ENCODE results near the gene LCN12.
A peak's percentile ranks its signal among the peaks of the same experiment; 100 is the strongest.

The LCN12 gene

DNA sequence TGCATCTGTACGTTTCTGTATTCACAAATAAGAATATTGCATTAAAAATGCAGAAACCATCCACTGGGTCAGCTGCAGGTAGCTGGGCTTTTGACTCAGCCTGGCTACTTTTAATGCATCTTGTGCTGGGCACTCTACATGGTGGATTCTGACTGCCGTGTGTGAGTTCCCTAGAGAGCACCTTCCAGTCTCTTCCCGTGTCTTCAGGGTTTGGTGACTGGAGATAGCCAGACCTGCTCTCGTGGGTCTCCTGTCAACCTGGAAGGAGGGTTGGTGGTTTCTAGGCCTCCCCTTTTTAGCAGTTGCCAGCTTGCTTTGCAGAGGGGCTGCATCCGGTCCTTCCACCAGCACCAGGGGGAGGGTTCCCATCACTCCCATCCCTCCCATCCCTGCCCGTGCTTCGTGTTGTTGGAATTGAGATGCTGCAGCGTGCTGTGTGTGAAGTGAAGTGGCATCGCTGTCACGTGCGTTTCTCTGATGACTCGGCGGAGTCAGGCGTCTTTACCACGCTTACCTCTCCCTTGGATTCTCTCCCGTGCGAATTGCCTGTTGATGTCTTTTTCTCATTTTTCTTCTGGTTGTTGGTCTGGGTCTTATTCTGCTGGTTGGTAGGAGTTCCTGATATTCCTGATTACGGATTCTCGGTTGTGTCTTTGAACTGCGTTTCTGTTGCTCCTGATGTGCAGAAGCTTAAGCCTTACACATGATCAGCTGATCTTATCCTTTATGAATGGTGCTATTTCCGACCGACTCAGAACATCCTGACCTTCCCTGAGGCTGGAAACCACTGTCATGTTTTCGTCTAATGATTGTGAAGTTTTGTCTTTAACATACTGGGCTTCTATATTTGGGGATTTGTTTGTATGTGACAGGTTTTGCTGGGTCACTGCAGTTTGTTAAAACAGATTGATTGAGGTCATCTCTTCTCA lies 24.5 kb upstream of the LCN12 start:
- no peak for DNase-seq

DNA sequence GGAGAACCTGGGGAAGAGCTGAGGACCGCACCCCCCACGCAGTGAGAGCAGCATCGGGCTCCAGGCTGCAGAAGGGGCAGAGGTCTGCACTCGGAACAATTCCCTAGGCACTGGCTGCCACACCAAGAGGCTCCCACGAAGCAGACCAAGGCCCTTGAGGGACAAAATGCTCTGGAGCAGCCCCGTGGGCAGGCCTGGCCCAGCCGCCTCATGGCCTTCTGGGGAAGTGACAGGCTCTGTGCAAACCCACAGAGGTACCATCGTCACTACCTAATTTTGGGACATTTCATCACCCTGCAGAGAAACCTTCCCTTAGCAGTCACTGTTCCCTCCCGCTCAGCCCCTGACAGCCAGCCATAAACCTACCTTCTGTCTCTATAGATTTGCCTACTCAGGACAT lies 23.5 kb upstream of the LCN12 start:
- no peak for DNase-seq

DNA sequence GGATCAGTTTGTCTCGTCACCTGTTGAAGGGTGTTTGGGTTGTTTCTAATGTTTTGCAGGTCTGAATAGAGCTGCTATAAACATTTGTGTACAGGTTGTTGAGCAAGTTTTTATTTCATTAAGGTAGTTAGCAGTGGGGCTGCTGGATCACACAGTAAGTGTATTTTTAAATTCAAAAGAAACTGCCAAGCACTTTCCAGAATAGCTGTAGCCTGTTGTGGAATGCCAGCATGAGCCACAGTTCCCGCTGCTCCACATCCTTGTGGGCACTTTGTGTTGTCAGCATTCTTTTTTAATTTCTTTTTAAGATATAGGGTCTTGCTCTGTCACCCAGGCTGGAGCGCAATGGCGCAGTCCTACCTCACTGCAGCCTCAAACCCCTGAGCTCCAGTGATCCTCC lies 22.1 kb upstream of the LCN12 start:
- DNase-seq: no peak

DNA sequence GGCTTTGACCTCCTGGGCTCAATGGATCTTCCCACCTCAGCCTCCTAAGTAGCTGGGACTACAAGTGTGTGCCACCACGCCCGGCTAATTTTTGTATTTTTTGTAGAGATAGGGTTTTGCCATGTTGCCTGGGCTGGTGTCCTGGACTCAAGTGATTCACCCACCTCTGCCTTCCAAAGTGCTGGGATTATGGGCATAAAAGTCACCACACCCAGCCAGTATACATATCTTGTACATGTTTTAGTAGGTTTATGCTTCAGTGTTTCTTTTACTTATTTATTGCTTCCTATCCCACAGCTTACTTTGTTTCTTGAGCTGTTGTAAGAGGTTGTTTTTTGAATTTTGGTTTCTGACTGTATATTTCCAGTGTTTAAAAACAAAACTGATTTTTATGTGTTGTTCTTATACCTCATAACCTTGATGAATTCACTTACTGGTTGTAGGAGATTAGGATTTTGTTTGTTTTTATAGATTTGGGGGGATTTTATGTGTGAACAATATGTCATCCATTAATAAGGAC lies 20.4 kb upstream of the LCN12 start:
- no peak for DNase-seq

DNA sequence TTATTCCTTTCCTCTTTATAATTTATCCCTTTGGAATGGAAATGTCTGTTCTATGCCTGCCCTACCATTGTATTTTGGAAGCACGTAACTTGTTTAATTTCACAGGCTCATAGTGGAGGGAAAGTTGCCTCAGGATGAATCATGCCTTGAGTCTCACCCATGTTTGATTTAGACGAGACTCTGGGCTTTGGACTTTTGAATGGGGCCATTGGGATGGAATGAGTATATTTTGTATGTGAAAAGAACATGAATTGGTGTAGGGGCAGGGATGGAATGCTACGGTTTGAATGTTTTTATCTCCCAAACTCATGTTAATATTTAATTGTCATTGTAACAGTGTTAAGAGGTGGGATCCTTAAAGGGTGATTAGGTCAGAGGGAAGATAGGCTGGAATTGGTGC lies 17.8 kb upstream of the LCN12 start:
- DNase-seq: no peak

DNA sequence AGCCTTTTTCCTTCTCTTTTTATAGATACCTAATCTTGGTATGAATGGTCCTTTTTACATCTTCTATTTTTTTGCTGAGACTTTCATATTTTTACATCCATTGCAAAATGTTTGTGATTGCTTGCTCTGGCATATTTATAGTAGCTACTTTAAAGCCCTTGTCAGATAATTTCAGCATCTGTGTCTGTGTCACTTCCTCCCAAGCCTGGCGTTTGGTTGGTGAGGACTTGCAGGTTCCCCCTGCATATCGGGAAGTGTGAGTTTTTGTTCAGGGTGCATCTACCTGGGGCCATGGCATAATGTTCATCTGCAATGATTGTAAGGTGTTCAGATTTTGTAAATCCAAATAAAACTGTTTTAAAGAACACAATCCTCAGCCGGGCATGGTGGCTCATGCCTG lies 16.4 kb upstream of the LCN12 start:
- DNase-seq: no peak

DNA sequence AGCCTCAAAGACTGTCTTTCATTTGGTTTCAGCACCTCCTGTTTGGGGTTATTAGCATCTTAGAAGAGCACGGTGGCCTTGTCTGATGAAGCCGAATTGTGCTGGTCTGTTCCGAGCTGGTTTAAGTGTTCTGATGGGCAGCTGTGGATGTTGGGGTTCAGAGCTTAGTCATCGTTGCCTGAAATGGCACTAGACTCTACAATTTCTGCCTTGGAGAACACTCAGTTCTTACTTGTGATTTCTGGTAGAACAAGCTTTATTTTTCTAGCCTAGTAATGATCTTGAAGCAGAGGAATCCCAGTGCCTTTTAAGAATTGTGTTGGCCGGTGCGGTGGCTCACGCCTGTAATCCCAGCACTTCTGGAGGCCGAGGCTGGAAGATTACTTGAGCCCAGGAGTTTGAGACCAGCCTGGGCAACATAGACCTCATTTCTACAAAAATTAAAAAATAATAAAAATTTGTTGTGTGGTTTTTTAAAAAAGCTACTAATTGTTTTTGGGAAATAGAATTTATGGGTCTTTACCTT lies 15.4 kb upstream of the LCN12 start:
- DNase-seq: no peak

DNA sequence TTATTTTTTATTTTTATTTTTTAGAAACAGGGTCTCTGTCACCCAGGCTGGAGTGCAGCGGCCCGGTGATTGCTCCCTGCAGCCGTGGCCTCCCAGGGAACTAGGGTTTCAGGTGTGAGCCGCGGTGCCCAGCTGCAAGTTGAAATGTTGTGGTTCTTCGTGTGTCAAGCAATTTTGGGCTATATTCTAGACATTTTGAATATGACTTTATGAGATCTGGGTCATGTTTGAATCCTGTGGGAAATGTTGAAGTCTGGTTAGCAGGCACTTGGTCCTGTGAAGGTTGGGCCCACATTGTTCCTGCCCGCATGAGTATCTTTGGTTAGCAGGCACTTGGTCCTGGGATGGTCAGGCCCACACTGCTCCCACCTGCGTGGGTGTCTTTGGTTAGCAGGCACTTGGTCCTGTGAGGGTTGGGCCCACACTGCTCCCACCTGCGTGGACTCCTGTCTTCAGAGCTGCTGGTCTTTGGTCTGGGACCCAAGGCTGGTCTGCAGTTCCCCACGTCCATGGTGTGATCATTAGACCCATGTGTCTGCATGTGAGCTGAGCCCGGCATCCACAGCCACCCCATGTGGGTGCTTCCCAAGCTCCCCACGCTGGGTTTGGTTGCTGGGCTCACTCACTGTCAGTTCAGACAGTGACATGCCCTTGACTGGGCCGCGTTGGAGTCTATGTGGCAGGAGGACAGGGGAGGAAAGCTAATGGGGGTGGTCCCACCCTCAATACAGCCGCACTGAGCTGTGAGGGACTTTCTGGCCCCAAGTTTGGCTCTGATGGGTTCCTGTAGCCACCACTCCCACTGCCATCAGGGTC lies 14.7 kb upstream of the LCN12 start:
- DNase-seq: no peak

DNA sequence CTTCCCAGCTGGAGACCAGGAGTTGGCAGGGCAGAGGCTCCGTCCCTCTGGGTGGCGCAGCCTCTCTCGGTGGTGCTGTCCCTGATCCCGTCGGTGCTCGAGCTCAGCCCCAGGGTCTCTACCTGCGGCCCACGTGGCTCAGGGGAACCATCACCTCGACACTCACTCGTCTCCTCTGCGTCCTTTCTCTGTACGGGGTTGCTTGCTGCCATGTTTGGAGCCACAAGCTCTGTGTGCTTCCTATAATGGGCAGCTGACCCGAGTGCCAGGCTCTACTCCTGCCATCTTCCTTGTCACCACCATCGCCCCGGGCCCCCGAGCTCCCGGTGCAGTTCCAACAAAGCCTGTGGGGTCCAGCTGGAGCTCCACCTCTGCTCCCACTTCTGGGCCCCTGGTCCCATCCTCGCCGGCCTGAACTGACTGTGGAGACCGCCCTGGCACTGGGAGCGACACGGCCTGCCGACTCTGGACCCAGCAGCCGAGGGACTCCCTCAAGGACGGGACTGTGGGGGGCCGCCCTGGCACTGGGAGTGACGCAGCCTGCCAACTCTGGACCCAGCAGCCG lies 12.6 kb upstream of the LCN12 start:
- no peak for DNase-seq

DNA sequence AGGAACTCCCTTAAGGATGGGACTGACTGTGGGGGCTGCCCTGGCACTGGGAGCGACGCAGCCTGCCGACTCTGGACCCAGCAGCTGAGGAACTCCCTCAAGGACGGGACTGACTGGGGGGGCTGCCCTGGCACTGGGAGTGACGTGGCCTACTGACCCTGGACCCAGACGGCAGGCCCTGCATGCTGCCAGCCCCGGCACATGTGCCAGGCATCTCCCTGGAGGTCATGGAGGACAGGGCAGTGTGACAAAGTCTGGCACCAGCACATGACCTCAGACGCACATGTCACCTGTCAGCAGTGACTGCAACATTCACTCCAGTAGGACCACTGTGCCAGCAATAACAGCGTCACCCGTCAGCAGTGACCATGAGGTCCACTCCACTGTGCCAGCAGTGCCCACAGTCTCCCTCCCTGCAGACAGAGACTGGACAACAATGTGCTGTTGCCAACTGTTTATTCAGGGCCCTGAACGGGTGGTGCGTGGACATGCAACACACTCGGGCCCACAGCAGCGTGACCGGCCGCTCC lies 12.0 kb upstream of the LCN12 start:
- DNase-seq: no peak

DNA sequence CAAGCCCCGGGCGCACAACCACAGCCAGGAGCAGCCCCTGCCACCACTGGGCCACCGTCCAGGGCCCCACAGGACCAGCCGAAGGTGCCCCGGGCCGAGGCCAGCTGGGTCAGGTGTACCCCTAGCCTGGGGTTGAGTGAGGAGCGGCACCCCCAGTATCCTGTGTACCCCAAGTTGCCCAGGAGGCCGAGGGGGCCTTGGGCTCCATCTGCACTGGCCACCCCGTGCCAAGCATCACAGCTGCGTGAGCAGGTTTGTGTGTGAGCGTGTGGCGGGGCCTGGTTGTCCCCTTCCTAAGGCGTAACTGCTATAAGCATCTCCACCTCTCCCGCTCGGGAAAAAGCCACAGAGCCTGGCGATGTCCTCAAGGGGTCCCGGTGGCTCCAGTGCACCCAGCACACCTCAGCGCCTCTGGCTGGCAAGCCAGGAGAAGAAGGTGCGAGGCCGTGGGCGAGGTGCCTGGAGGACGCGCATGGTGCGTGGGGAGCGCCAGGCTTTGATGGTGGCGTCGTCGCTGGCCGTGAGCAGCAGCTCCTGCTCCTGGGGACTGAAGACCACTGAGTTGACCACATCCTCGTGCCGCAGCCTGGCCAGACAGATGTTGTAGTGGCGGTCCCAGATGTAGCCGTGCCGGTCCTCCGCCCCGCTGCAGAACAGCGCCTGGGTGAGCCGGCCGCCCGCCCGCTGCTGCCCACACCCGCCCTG lies 11.4 kb upstream of the LCN12 start:
- DNase-seq: no peak

DNA sequence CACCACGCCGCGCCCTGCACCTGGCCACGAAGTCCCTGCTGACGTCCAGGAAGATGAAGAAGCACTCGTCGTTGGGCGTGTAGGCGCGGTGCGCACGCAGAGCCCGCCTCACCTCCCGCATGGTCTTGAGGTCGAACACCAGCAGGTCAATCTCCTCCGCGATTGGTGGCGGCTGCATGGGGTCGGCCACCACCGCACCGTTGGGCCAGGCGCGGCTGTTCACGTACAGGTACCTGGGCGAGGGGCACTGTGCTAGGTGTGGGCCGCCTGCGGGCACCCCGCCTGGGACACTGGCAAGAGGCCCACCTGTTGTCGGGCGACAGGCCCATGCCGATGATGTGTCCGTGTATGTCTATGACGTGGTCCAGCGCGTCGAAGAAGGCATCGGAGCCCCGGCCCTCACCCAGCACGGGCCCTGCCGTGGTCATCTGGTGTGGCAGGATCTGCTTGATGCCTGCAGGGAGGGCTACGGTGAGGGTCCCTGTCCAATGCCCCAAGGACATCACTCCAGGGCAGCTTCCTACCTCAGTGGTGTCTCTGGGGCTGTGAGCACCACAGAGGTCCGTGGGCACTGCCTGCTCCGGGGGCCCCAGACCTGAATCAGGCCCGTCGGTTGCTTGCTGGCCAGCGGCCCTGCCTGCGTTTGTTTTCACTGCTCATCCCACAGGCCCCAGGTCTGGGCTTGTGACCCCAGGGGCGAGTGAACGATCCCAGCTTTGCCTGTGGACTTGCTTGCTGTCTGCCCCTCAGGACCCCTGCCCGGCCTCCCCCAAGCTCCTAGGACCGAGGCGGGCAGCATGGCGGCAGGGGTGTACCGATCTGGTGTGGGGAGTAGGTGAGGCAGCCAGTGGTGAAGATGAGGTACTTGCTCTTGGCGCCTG lies 10.6 kb upstream of the LCN12 start:
- DNase-seq: no peak

DNA sequence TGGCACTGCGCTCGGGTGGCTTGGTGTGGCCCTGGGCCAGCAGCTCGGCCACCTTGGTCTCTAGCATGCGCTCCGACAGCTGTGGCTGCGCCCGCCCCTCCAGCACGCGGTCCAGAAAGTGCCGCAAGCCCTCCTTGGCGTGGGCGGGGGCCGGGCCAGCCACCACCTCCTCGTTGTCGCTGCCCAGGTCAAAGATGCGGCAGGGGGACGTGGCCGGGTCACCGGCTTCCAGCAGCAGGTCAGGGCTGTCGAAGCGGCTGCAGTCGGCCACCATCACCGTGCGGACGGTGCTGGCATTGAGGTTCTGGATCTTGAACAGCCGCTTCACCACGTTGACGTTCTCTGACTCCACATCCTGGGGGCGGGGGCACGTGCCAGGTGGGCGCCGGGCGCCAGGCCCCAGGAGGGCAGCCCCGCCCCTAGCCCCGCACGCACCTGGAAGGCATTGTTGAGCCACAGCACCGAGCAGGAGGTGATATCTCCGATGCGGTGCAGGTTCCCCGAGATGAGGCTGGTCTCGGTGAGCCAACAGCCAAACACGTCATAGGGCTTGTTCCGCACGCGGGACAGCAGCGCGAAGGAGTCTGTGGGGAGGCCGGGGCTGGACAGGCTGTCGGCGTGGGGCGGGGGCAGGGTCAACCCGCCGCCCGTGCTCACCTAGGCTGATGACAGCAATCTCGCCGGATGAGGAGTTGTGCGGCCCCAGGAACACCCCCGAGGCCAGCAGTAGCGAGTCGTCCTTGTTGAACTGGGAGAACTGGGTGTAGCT lies 9.8 kb upstream of the LCN12 start:
- DNase-seq: no peak

DNA sequence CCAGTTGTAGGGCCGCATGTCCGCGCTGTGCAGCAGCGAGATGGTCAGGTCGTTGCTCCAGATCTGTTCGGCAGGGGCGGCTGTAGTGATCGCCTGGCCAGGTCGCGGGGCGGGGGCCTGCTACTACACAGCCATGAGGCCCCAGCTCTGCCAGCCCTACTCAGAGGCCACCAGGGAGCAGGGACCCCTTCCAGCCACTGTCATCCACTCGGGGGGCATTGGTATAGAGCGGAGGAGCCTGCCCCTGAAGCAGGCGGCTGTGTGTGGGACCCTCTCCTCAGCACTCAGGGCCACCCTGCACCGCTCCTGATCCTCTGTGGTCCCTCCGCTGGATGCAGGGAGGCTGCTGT lies 9.2 kb upstream of the LCN12 start:
- no peak for DNase-seq

DNA sequence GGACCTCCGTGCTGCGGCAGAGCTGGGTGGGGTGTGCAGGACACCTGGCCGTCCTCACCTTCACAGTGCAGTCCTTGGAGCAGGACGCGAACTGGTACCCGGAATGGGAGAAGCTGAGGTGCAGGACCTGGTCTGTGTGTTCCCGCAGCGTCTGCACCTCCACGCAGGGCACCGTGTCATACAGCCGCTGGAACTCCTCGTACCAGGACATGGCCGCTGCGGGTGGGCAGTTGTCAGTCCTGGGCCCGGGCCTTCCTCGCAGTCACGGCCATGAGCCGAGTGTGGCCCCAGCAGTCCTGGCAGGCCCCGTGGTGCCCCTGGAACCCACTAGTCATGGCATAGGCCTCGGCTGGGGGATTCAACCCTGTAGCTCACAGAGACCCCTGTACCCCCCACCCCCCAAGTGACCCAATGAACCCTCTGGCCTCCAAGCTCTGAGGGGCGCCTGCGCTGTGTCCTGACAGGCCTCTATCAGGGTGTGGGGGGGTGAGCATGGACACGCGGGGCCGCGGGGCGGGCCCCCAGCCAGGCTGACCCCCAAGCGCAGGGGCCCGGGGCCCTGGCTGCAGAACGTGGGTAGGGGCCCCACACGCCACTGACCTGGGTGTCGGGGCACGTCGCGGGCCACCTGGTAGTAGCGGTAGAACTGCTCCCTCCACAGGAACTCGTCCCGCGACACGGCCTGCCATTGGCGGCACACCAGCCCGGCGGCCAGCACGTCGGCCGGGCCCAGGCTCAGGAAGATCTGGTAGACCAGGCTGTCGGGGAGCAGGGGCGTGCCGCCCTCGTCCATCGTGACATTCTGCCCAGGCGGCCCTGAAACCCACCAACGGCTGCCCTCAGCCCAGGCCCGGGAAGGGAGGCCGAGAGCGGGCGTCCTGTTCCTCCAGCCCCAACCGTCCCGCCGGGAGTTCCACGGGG lies 8.5 kb upstream of the LCN12 start:
- DNase-seq: no peak

DNA sequence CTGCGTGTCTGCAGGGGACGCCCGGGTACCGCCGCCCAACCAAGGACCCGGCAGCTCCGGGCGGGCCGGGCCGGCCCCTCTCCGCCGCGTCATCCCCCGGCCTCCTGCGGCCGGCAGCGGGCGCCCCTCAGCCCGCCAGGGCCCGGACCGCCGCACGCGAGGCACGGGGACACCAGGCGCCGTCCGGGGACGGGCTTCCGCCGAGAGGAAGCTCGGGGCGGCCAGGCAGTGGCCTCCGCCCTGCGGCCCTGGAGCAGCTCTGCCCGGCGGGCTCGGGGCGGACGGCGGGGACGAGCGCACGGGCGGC lies 7.9 kb upstream of the LCN12 start:
- DNase-seq: peak in 1 of 2 experiments; percentile 47

DNA sequence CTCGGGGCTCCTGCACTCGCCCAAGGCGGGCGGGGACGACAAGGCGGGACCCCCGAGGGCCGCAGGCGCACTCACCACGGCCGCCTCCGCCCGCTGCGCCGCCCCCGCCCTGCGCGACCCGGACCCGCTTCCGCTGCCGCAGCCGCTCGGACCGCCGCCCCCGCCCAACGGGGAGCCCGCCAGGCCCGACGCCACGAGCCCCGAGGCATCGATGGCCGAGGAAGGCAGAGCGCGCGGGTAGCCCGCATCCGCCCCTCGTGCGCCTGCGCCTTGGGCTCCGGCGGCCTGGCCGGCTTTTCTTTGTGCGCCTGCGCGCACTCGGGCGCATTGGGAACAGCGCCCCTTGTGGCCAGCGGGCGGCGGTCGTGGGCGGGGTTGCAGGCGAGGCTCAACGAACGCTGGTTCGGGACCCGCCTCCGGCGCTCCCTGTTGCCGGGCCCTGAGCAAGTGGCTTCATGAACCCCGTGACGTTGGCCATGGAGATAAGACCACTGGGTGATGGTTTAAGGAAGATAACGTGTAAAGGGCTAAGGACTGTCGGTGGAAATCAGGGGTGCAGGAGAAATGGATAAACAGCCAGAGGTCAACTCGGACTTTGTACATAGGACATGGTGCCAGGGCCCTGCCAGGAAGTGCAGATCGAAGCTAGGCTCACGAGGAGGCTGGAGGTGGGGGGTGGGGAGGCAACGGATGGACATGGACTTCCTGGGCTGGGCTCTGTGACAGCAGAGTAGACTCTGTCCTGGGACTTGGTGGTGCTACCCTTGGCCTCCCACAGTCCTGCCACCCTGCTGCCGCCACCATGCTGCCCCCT lies 7.3 kb upstream of the LCN12 start, which contains the start of the genes C8G and FBXW5:
Gene C8G, plus strand, starts transcription at position 725 of the 814 bp plus-strand sequence. Its CDS starts 78 bp downstream, at position 803.
Gene FBXW5, minus strand, starts transcription at position 220 of the 814 bp plus-strand sequence. CDS start 655 bp downstream, outside the sequence.
- DNase-seq: peak; percentile 87 to 97
